OCI-M2 (cell line): Measurements from ENCODE around the gene SFSWAP.
"Not testable (repeated sequence)": the region's sequence is repeated elsewhere in the genome, so short reads cannot be mapped to it uniquely, and the experiment has no call there.

Experiments
- DNase-seq: peaks from one replicate; lab custom pipeline; 2025; ENCODE audit not compliant: unreplicated experiment; lab: John Stamatoyannopoulos, UW

SFSWAP gene

DNA sequence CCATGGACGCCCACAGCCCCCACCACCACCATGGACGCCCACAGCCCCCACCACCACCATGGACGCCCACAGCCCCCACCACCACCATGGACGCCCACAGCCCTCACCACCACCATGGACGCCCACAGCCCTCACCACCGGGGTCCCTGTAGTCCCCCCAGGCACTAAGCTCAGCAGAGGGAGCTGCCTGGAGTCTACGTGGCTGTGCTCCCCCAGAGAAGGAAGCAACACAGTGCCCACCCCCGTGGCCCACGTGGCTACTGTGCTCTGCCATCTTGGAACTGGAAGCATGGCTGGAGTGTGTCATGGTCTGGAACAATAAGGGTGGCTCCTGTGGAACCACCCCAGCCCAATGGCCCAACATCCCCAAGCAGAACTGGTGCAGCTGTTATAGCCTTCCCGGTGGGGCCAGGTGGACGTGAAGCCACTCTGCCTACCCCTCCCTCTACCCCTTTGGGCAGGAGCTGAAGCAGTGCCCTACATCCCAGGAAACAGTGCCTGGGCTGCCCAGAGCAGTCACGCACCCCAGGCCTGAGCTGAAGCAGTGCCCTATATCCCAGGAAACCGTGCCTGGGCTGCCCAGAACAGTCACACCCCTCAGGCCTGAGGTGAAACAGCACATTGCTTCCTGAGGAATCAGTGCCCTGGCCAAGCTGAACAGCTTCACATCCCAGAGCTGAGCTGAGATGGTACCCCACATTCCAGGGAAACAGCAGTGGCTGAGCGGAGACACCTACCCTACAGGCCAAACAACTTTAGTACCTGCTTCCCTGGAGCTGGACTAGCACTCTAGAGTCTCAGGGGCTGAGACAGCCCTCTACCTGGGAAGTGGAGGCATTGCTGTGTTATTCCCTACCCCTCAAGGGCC is 9.0 kb upstream of the SFSWAP start:
- DNase-seq, result no peak

GRCh38 chr12:131702573-131702877 is 8.4 kb upstream of the SFSWAP start:
- DNase-seq, result no peak

GRCh38 chr12:131703161-131703560 is 7.7 kb upstream of the SFSWAP start:
- no peak for DNase-seq

GRCh38 chr12:131704509-131704908 is 6.4 kb upstream of the SFSWAP start:
- no peak for DNase-seq

DNA sequence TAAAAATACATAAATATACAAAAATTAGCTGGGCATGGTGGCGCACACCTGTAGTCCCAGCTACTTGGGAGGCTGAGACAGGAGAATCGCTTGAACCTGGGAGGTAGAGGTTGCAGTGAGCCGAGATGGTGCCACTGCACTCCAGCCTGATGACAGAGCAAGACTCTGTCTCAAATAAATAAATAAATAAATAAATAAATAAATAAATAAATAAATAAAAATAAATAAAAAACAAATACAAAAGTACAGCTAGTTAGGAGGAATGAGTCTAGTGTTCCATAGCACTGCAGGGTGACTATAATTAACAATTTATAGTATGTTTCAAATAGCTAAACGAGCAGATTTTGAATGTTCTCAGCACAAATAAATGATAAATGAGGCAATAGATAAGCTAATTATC is 4.2 kb upstream of the SFSWAP start:
- not testable (repeated sequence) for DNase-seq

- DNase-seq, result no peak
Measured at GRCh38 chr12:131709226-131709625, 1.7 kb upstream of the SFSWAP start.

DNA sequence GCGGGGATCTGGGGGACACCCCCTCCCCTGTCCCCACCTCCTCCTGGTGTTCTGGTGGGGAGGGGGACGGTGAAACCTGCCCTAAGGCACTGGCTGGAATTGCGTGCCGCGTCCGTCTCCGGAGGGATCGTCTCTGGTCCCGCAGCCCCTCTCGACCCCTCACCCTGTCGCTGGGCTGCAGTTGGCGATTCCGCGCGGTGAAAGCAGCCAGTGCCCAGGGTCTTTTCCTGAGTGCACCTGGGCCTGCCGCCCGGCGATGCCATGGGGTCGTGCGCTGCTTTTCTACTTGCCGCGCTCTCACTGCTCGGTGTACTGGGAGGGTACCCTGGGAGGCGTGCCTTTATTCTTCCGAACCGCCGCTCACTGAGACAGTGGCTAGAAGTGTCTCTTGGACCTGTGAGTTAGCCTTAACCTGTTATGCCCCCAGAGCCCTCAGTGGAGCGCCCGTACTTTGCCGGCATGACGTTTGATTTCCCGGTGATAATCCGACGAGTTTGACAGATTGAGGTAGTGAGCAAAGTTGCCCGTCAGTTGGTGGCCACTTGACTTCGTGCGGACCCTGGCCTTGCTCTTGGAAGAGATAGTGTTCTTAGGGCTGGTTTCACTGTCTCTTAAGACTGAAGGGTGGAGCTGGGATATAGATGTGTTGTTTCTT is 788 bp downstream of the SFSWAP start:
- no peak for DNase-seq

DNA sequence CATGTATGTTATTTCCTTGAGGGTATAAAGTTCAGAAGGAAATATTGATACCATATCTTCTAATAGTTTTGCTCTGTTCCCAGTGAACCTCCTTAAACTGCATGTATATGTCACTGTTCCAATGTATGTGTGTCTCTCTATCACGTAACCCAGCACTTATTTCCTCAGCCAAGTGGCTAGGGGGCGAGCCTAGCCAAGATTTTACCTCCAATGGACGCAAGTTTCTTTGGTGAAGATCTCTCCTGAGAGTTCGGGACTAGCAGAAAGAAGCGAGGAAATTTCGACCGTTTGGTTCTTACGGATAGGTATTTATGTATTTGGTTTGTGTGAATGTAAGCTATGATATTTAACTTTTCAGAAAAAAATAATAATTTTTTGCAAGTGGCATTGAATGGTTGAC is 2.5 kb downstream of the SFSWAP start:
- DNase-seq, result no peak

GRCh38 chr12:131714759-131715158 is 3.9 kb downstream of the SFSWAP start:
- no peak for DNase-seq

DNA sequence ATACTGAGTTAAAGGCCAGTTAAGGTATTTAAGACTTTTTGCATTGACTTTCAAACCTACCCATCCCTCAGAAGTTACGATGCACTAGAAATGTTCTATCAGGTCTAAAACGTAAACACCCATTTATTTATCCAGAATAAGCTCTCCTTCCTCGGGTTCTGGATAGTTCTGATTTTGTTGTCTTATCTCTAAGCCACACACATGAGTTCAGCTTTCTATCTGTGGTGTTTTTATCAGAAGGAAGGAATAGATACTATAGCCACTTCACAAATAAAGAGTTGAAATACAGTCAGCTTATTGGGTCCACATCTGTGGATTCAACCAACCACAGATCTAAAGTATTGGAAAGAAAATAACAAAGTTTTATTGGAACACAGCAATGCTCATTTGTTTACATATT is 5.4 kb downstream of the SFSWAP start:
- DNase-seq, result no peak

GRCh38 chr12:131720241-131720640 is 9.4 kb downstream of the SFSWAP start:
- no peak for DNase-seq

DNA sequence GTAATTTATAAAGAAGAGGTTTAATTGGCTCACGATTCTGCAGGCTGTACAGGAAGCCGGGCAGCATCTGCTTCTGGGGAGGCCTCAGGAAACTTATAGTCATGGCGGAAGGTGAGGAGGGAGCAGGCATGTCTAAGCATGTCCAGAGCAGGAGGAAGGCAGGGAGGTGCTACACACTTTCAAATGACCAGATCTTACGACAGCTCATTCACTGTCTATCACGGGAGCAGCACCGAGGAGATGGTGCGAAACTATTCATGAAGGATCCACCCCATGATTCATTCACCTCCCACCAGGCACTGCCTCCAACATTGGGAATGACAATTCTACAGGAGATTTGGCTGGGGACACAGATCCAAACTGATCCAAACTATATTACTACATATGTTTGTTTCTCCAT is 10.0 kb downstream of the SFSWAP start:
- DNase-seq, result no peak

GRCh38 chr12:131721548-131721947 is 10.7 kb downstream of the SFSWAP start:
- DNase-seq, result no peak

DNA sequence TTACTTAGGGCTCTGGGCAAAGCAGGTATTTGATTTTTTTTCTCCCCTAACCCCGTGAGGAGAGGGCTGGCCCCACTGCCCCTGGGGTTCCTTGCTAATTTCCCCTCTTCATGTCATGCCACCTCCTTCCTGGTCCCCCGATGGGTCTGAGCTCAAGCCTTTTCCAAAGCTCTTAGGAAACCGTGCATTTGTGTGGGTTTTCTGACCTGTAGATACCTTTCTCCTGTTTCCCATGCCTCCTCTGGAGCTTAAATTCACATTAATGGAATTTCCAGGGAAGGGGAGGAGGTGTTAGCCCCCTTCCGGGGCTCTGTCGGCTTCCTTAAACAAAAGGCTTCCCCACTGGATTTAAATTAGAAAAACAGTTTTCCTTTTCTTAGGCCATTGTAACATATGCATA is 12.6 kb downstream of the SFSWAP start:
- no peak for DNase-seq

DNA sequence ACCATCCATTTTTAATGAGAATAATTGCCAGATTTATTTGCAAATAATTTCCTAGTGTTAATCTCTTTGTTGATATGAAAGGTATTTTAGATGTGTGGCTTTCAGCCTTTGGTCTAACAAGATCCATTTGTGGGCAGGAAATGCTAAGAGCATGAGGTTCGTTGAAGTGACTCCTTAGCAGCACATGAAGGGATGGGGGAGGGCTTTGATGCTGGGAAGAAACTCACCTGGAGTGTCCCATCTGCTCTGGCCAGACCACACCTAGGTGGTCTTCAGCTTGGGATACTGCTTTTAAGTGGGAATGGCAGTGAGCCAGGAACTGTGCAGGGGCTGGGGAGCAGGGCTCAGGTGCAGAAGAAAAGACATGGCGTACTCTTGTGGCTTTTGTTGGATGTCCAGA is 13.6 kb downstream of the SFSWAP start:
- DNase-seq, result no peak

- DNase-seq, result no peak
Measured at GRCh38 chr12:131725503-131725902, 14.6 kb downstream of the SFSWAP start.

GRCh38 chr12:131728720-131729119 is 17.8 kb downstream of the SFSWAP start:
- DNase-seq, result no peak

DNA sequence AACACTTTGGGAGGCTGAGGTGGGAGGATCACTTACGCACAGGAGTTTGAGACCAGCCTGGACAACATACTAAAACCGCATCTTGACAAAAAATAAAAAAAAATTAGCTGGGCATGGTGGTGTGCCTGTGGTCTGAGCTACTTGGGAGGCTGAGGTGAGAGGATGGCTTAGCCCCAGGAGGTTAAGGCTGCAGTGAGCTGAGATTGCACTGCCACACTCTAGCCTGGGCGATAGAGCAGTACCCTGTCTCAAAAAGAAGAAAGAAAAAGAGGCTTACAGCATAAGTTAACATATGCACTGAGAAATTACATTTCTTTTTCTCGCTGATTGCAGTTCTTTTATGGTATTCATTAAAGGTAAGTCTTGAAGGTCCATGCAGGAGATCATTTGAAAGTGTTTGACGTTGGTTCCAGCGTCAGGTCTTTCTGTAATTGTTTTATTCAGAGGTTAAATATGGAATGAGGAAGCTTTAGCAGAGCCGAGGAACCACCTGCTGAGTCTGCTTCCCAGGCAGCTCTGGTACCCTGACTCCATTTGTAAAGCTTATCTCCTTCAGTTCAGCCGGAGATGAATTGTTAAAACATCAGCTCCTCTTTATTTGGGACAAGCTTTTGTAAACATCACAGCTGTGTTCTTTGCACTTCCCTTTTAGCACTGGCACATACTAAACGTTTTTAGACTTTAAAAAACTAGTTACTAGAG is 18.5 kb downstream of the SFSWAP start:
- no peak for DNase-seq

GRCh38 chr12:131732996-131733615 is 22.2 kb downstream of the SFSWAP start:
- no peak for DNase-seq

GRCh38 chr12:131733874-131734273 is 23.0 kb downstream of the SFSWAP start:
- DNase-seq, result no peak

- no peak for DNase-seq
Measured at GRCh38 chr12:131734336-131735152, 23.7 kb downstream of the SFSWAP start.
